ENCODE data around the gene NDUFA13. TPM values are rescaled to one million over a fixed set of nuclear protein-coding genes. Genes with fewer than 3 reads are reported as not detected.

NDUFA13 gene
- total RNA-seq, 8 experiments from 2014 or later = 323 to 522 (median 409) TPM

- peak overlapping the region; percentile 89 for H3K27ac ChIP-seq
- H3K4me3 ChIP-seq = no peak overlapping the region
- H3K4me1 ChIP-seq (replicated peaks in 1 of 2) = peaks cover 60 to 61% of the 10 kb centered on the region in 2 donors
- in situ Hi-C loops (cut with MboI; ENCODE audit: low pct_unique_long_range_greater_than_20kb in 2 of 9, low sequenced_read_pairs in 9 of 9, unreplicated experiment in 9 of 9) = loop anchor here in 5 of 9 experiments (25.0 kb wide), 4 partner anchors 98 to 348 kb away; partner anchors contain the start of genes MEF2B (in 1 of the 5) and TMEM161A (in 1 of the 5)
- whole genome bisulfite sequencing, 10 experiments = 43 to 100% (median 78%) methylated on average over 1 to 9 of the region's 15 CpGs; no CpG with 5 or more reads in 4 of the 10 experiments
- peak in 7 of 8 experiments; percentile 13 to 54 (median 34) for ATAC-seq (replicated peaks in 6 of 8)
These were observed 30.6 kb upstream of the NDUFA13 start for GRCh38 chr19:19485161-19485997.

- peak overlapping the region; percentile 89 for H3K27ac ChIP-seq
- H3K4me1 ChIP-seq (replicated peaks in 1 of 2) = peaks cover 60 to 63% of the 10 kb centered on the region in 2 donors
- ATAC-seq (replicated peaks in 6 of 8) = no peak
- in situ Hi-C loops (cut with MboI; ENCODE audit: low pct_unique_long_range_greater_than_20kb in 2 of 9, low sequenced_read_pairs in 9 of 9, unreplicated experiment in 9 of 9) = loop anchor here in 5 of 9 experiments (25.0 kb wide), 4 partner anchors 99 to 349 kb away; partner anchors contain the start of genes MEF2B (in 1 of the 5) and TMEM161A (in 1 of the 5)
- WGBS, 10 experiments = 63 to 100% (median 92%) methylated on average over 2 to 3 of the region's 5 CpGs; no CpG with 5 or more reads in 7 of the 10 experiments
- H3K4me3 ChIP-seq = no peak overlapping the region
These were observed 30.1 kb upstream of the NDUFA13 start for GRCh38 chr19:19485998-19486290.

- H3K27ac ChIP-seq = peak overlapping the region; percentile 89
- in situ Hi-C loops (cut with MboI; ENCODE audit: low pct_unique_long_range_greater_than_20kb in 2 of 9, low sequenced_read_pairs in 9 of 9, unreplicated experiment in 9 of 9) = loop anchor here in 5 of 9 experiments (25.0 kb wide), 4 partner anchors 99 to 349 kb away; partner anchors contain the start of genes MEF2B (in 1 of the 5) and TMEM161A (in 1 of the 5)
- WGBS, 10 experiments = 63 to 90% (median 82%) methylated on average over 2 to 6 of the region's 15 CpGs; no CpG with 5 or more reads in 6 of the 10 experiments
These were observed 29.5 kb upstream of the NDUFA13 start for GRCh38 chr19:19486343-19487076.

GRCh38 chr19:19487077-19487949, 28.7 kb upstream of the NDUFA13 start:
- Histone ChIP-seq H3K4me3 (no peak overlapping the region), H3K27ac (peak overlapping the region; percentile 89), H3K4me1 (replicated peaks in 1 of 2) (peaks cover 59 to 63% of the 10 kb centered on the region in 2 donors)
- in situ Hi-C loops (cut with MboI; ENCODE audit: low pct_unique_long_range_greater_than_20kb in 2 of 9, low sequenced_read_pairs in 9 of 9, unreplicated experiment in 9 of 9) = loop anchor here in 5 of 9 experiments (25.0 kb wide), 4 partner anchors 100 to 350 kb away; partner anchors contain the start of genes MEF2B (in 1 of the 5) and TMEM161A (in 1 of the 5)
- no CpG with 5 or more reads among the region's 9 CpGs for WGBS, 10 experiments
- ATAC-seq (replicated peaks in 6 of 8) = no peak

More at GRCh38 chr19:19486343-19487076, 29.5 kb upstream of the NDUFA13 start:
- Histone ChIP-seq H3K4me3 (no peak overlapping the region), H3K4me1 (replicated peaks in 1 of 2) (peaks cover 60 to 63% of the 10 kb centered on the region in 2 donors)
- ATAC-seq (replicated peaks in 6 of 8) = no peak

- no peak for ATAC-seq (replicated peaks in 6 of 8)
- peak overlapping the region; percentile 89 for H3K27ac ChIP-seq
- H3K4me1 ChIP-seq (replicated peaks in 1 of 2) = peaks cover 50 to 57% of the 10 kb centered on the region in 2 donors
- H3K4me3 ChIP-seq = no peak overlapping the region
- WGBS, 10 experiments = 20 to 74% (median 49%) methylated on average over 1 to 15 of the region's 20 CpGs; no CpG with 5 or more reads in 2 of the 10 experiments
- in situ Hi-C loops (cut with MboI; ENCODE audit: low pct_unique_long_range_greater_than_20kb in 2 of 9, low sequenced_read_pairs in 9 of 9, unreplicated experiment in 9 of 9) = loop anchor here in 5 of 9 experiments (25.0 kb wide), 4 partner anchors 101 to 351 kb away; partner anchors contain the start of genes MEF2B (in 1 of the 5) and TMEM161A (in 1 of the 5)
These were observed 27.8 kb upstream of the NDUFA13 start for GRCh38 chr19:19487950-19488874.

GRCh38 chr19:19488875-19489690, 26.9 kb upstream of the NDUFA13 start:
- in situ Hi-C loops (cut with MboI; ENCODE audit: low pct_unique_long_range_greater_than_20kb in 2 of 9, low sequenced_read_pairs in 9 of 9, unreplicated experiment in 9 of 9) = loop anchor here in 5 of 9 experiments (25.0 kb wide), 4 partner anchors 102 to 352 kb away; partner anchors contain the start of genes MEF2B (in 1 of the 5) and TMEM161A (in 1 of the 5)
- 3 to 60% (median 26%) methylated on average over 1 to 10 of the region's 14 CpGs; no CpG with 5 or more reads in 2 of the 10 experiments for WGBS, 10 experiments
- peak; percentile 75 to 93 (median 89) for ATAC-seq (replicated peaks in 6 of 8)
- H3K27ac ChIP-seq = peak overlapping the region; percentile 89
- H3K4me1 ChIP-seq (replicated peaks in 1 of 2) = peaks cover 47 to 55% of the 10 kb centered on the region in 2 donors
- H3K4me3 ChIP-seq = no peak overlapping the region

GRCh38 chr19:19489804-19490204, 26.2 kb upstream of the NDUFA13 start:
- no peak overlapping the region for H3K4me3 ChIP-seq
- in situ Hi-C loops (cut with MboI; ENCODE audit: low pct_unique_long_range_greater_than_20kb in 2 of 9, low sequenced_read_pairs in 9 of 9, unreplicated experiment in 9 of 9) = loop anchor here in 7 of 9 experiments (10.0 to 25.0 kb wide), 7 partner anchors 103 to 353 kb away; partner anchors contain the start of genes MEF2B (in 1 of the 7) and TMEM161A (in 1 of the 7)
- peak overlapping the region; percentile 87 to 89 for H3K27ac ChIP-seq
- WGBS, 10 experiments = 69 to 100% (median 89%) methylated on average over 1 to 9 of the region's 9 CpGs; no CpG with 5 or more reads in 6 of the 10 experiments
- peaks cover 43 to 51% of the 10 kb centered on the region in 2 donors for H3K4me1 ChIP-seq (replicated peaks in 1 of 2)
- peak in 6 of 8 experiments; percentile 2 to 18 (median 9) for ATAC-seq (replicated peaks in 6 of 8)

GRCh38 chr19:19490214-19490968, 25.6 kb upstream of the NDUFA13 start:
- peaks cover 38 to 46% of the 10 kb centered on the region in 2 donors for H3K4me1 ChIP-seq (replicated peaks in 1 of 2)
- in situ Hi-C loops (cut with MboI; ENCODE audit: low pct_unique_long_range_greater_than_20kb in 2 of 9, low sequenced_read_pairs in 9 of 9, unreplicated experiment in 9 of 9) = loop anchor here in 7 of 9 experiments (10.0 to 25.0 kb wide), 7 partner anchors 103 to 353 kb away; partner anchors contain the start of genes MEF2B (in 1 of the 7) and TMEM161A (in 1 of the 7)
- H3K4me3 ChIP-seq = no peak overlapping the region
- WGBS, 10 experiments = 5 to 64% (median 30%) methylated on average over 1 to 13 of the region's 20 CpGs; no CpG with 5 or more reads in 1 of the 10 experiments
- ATAC-seq (replicated peaks in 6 of 8) = peak; percentile 10 to 65 (median 18)
- peak overlapping the region; percentile 87 to 89 for H3K27ac ChIP-seq

- no peak for ATAC-seq (replicated peaks in 6 of 8)
- Histone ChIP-seq H3K4me3 (no peak overlapping the region), H3K27ac (no peak overlapping the region), H3K4me1 (replicated peaks in 1 of 2) (peaks cover 30 to 37% of the 10 kb centered on the region in 2 donors)
- 50 to 100% (median 92%) methylated on average over 1 to 6 of the region's 15 CpGs; no CpG with 5 or more reads in 1 of the 10 experiments for WGBS, 10 experiments
- in situ Hi-C loops (cut with MboI; ENCODE audit: low pct_unique_long_range_greater_than_20kb in 2 of 9, low sequenced_read_pairs in 9 of 9, unreplicated experiment in 9 of 9) = loop anchor here in 7 of 9 experiments (10.0 to 25.0 kb wide), 7 partner anchors 104 to 354 kb away; partner anchors contain the start of genes MEF2B (in 1 of the 7) and TMEM161A (in 1 of the 7)
These were observed 24.6 kb upstream of the NDUFA13 start for GRCh38 chr19:19491321-19492025.
